Lower leg skin (tissue), 3 donors: ENCODE results near the gene NAALADL2.
"Not testable (repeated sequence)": the region's sequence is repeated elsewhere in the genome, so short reads cannot be mapped to it uniquely, and the experiment has no call there.

ENCODE experiments used
- CTCF ChIP-seq, 3 donors: fragments of 450-650 bp; IDR thresholded peaks; one replicate each; pipeline ENCODE4 v1.5.1; 2016; ENCODE audit warnings: antibody characterized with exemption in 3 of 3, mild to moderate bottlenecking in 3 of 3, moderate library complexity in 2 of 3
- POLR2A ChIP-seq, 2 donors: fragments of 450-650 bp; IDR thresholded peaks; one replicate each; pipeline ENCODE4 v1.6.1; 2016 to 2017; ENCODE audit warnings: antibody characterized with exemption in 2 of 2, mild to moderate bottlenecking in 1 of 2, moderate library complexity in 1 of 2

GRCh38 chr3:175132706-175133105 lies 273.6 kb downstream of the NAALADL2 start:
- not testable (repeated sequence) for TF ChIP-seq CTCF, POLR2A (IDR thresholded peaks at IDR 0.05)
